Measurements from ENCODE around the gene GDF11. TPM values are rescaled to one million over a fixed set of nuclear protein-coding genes. Genes with fewer than 3 reads are reported as not detected.
A peak's percentile ranks its signal among the peaks of the same experiment; 100 is the strongest.

GDF11 gene
- polyA plus RNA-seq, 4 donors: 18.2 to 29.2 (median 23.1) TPM

DNA sequence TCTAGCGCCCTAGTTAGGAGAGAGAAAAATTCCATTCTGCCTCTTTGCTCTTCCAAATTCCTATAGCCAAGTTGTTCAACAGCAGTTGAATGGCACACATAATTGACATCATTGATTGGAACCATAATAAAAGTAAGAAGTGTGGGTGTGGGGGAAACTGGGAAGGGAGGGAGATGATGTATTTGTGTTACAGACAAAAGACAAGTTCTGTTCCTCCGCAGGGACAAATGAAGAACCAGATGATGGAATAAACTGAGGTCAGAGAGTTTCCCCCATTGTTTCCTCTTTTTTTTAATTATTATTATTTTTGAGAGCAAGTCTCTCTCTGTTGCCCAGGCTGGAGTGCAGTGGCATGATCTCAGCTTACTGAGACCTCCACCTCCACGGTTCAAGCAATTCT, 34.9 kb downstream of the GDF11 start:
- DNase-seq (ENCODE audit: low read depth in 4 of 4, low spot score in 2 of 4): no peak

DNA sequence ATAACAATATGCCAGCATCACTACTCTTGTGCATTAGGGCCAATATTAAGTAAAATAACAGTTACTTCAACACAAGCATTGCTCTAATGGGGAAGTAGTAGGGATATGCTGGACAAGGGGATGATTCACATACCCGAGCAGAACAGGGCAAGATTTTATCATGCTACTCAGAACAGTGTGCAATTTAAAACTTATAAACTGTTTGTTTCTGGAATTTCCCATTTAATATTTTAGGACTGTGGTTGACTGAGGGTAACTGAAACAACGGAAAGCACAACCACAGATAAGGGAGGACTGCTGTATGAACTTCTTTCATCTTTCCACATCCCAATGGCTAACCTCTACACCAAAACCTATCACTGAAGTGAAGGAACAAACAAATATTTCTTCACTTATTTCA, 37.8 kb downstream of the GDF11 start:
- no peak for DNase-seq (ENCODE audit: low read depth in 4 of 4, low spot score in 2 of 4)

DNA sequence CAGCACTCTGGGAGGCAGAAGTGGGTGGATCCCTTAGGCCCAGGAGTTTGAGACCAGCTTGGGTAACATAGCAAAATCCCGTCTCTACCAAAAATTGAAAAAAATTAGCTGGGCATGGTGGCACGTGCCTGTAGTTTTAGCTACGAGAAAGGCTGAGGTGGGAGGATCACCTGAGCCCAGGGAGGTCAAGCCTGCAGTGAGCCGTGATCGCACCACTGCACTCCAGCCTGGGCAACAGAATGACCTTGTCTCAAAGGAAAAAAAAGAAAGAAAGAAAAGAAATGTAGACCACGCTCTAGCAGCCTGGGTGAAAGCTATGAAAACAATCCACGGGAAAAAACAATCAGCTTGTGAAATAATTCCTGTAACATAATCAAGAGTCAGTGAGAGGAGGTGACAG, 45.6 kb downstream of the GDF11 start:
- DNase-seq (ENCODE audit: low read depth in 4 of 4, low spot score in 2 of 4): no peak

DNA sequence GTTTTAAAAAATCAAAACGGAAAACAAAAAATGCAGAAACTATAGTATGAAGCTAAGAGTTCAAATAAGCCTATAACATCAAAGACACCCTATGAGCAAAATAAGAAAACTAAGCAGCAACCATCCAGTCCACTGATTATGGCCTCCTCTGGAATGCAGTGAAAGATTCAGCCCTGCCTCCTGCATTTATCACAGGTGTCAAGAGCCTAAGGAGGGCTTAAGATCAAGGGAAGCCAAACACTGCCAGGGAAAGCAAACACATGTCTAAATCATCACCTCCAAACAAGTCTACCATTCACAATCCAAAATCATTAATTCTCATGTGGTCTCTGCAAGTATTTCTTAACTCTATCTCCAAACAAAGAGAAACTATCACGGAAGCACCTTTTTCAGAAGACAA, 46.2 kb downstream of the GDF11 start:
- DNase-seq (ENCODE audit: low read depth in 4 of 4, low spot score in 2 of 4): no peak

DNA sequence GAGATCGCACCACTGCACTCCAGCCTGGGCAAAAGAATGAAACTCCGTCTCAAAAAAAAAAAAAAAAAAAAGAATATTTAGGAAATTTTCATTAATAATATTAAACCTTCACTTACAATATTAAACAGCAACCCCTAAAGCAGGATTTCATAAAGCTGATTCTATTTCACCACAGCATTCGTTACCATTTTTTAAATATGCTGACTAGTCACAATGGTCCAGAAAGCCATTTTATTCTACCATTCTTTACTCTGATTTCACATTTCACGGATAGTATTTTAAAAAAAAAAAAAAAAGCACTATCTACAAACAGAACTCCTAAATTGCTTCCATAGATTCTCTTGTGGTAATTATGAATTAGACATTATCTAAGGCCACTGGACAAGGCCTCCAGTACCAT, 47.0 kb downstream of the GDF11 start:
- DNase-seq (ENCODE audit: low read depth in 4 of 4, low spot score in 2 of 4): no peak

DNA sequence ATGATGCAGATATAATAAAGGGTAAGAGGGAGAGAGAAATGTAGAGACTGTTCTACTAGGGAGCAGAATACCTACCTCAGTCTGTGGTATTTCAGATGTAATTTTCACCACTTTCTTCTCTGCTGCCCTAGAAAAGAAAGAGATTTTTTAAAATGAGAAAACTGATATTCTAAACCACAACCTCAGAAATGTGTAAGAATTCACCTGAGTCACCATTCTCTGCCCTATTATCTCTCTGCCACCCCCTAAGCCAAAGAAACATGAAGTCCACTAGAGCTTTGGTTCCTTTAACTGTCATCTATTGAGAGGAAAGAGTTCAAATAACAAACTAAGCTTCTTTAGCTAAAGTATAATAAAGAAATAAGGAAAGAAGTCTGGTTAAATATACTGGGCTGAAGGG, 53.0 kb downstream of the GDF11 start:
- DNase-seq (ENCODE audit: low read depth in 4 of 4, low spot score in 2 of 4): no peak

DNA sequence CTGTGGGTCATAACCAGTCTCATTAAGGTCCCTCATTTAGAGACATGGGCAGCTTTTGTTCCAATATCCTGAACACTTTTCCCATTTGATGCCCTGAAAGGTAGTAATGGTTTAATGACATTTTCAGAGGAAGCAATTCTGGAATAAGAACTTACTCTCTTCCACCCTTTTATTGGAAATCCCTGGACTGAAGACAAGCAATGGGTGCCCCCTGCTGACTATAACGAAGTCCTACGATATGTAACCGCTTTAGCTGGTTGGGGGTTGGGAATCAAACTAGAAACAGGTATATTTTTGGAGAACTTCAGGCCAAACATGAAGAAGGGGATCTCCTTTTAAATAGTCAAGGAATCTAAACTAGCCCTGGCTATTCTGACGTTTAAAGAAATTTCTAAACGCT, 54.1 kb downstream of the GDF11 start:
- DNase-seq (ENCODE audit: low read depth in 4 of 4, low spot score in 2 of 4): peak in 1 of 4 donors; percentile 53

DNA sequence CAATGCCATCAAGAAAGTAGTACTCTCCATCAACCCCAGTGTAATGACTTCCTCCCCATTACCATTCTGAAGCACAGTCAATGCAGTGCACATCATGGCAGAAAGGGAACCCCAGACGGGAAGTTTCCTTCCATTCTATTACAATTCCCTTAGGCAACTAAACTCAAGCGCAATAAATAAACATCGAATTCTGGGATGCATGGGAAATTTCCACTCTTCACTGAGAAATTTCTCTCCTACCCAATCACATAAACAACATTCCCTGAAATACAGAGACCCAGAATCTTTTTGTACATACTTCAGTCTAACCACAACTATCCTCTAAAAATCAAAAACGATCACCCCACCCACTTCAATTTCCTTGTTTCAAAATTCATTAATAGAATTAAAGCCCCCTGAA, 54.6 kb downstream of the GDF11 start:
- DNase-seq (ENCODE audit: low read depth in 4 of 4, low spot score in 2 of 4): no peak

Other genes with a start within 250 kb of the GDF11 start
- under 1 TPM in 1 of 4 donors, not detected in 3; 0.03 TPM for gene OR6C4, start 193.5 kb upstream of the GDF11 start, polyA plus RNA-seq (ENCODE audit: insufficient read length in 4 of 4)
- not detected for gene OR2AP1, start 170.7 kb upstream of the GDF11 start, polyA plus RNA-seq (ENCODE audit: insufficient read length in 4 of 4)
- gene OR10P1, start 106.2 kb upstream of the GDF11 start, polyA plus RNA-seq (ENCODE audit: insufficient read length in 4 of 4): not detected
- 10 to 100 TPM; 20.1 to 54.8 (median 33.9) TPM for gene ITGA7, start 35.2 kb upstream of the GDF11 start, polyA plus RNA-seq (ENCODE audit: insufficient read length in 4 of 4)
- 100 to 1,000 TPM; 115 to 162 (median 121) TPM for gene BLOC1S1, start 27.1 kb upstream of the GDF11 start, polyA plus RNA-seq (ENCODE audit: insufficient read length in 4 of 4)
- gene RDH5, start 22.7 kb upstream of the GDF11 start, polyA plus RNA-seq (ENCODE audit: insufficient read length in 4 of 4): 10 to 100 TPM; 18.7 to 39.4 (median 30.1) TPM
- 100 to 1,000 TPM; 607 to 729 (median 660) TPM for gene CD63, start 14.1 kb upstream of the GDF11 start, polyA plus RNA-seq (ENCODE audit: insufficient read length in 4 of 4)
- 100 to 1,000 TPM in 3 of 4 donors, 10 to 100 TPM in 1; 98.8 to 156 (median 114) TPM for gene SARNP, start 74.6 kb downstream of the GDF11 start, polyA plus RNA-seq (ENCODE audit: insufficient read length in 4 of 4)
- 10 to 100 TPM; 27.9 to 37.4 (median 31.0) TPM for gene ORMDL2, start 74.9 kb downstream of the GDF11 start, polyA plus RNA-seq (ENCODE audit: insufficient read length in 4 of 4)
- gene DNAJC14, start 86.5 kb downstream of the GDF11 start, polyA plus RNA-seq (ENCODE audit: insufficient read length in 4 of 4): 10 to 100 TPM; 40.0 to 51.0 (median 45.3) TPM
- 1 to 10 TPM in 2 of 4 donors, under 1 TPM in 2; 0.69 to 1.2 (median 1.0) TPM for gene MMP19, start 99.8 kb downstream of the GDF11 start, polyA plus RNA-seq (ENCODE audit: insufficient read length in 4 of 4)
- gene PYM1, start 184.8 kb downstream of the GDF11 start, polyA plus RNA-seq (ENCODE audit: insufficient read length in 4 of 4): 10 to 100 TPM; 34.9 to 41.9 (median 36.4) TPM
- 10 to 100 TPM; 15.8 to 26.4 (median 21.8) TPM for gene DGKA, start 188.0 kb downstream of the GDF11 start, polyA plus RNA-seq (ENCODE audit: insufficient read length in 4 of 4)
- 1 to 10 TPM; 3.3 to 4.6 (median 4.2) TPM for gene PMEL, start 222.9 kb downstream of the GDF11 start, polyA plus RNA-seq (ENCODE audit: insufficient read length in 4 of 4)
- gene CDK2, start 223.7 kb downstream of the GDF11 start, polyA plus RNA-seq (ENCODE audit: insufficient read length in 4 of 4): 10 to 100 TPM; 52.0 to 75.1 (median 67.0) TPM
- 100 to 1,000 TPM; 155 to 162 (median 160) TPM for gene RAB5B, start 231.0 kb downstream of the GDF11 start, polyA plus RNA-seq (ENCODE audit: insufficient read length in 4 of 4)

All from left renal cortex interstitium (tissue), 4 donors.